Osteocyte (in vitro differentiated cells): ENCODE measurements around the gene SYNJ2. TPM values are rescaled to one million over a fixed set of nuclear protein-coding genes. Genes with fewer than 3 reads are reported as not detected.
A peak's percentile ranks its signal among the peaks of the same experiment; 100 is the strongest.

ENCODE experiments used
- DNase-seq: peaks from one replicate; pipeline ENCODE4 v3.0.0; 2021; ENCODE audit warnings: mixed read lengths; ENCODE audit not compliant: unreplicated experiment; ENCODE audit errors: extremely low spot score
- H3K27ac Mint-ChIP-seq: one replicate; pipeline ENCODE4 v1.8.0; 2021; ENCODE audit warnings: mild to moderate bottlenecking, mixed read lengths; ENCODE audit not compliant: unreplicated experiment
- H3K27me3 Mint-ChIP-seq: one replicate; pipeline ENCODE4 v1.8.0; 2021; ENCODE audit warnings: mixed read lengths; ENCODE audit not compliant: unreplicated experiment
- H3K36me3 Mint-ChIP-seq: one replicate; pipeline ENCODE4 v1.8.0; 2021; ENCODE audit warnings: mixed read lengths; ENCODE audit not compliant: unreplicated experiment
- H3K4me1 Mint-ChIP-seq: one replicate; pipeline ENCODE4 v1.8.0; 2021; ENCODE audit warnings: mixed read lengths; ENCODE audit not compliant: unreplicated experiment
- H3K4me3 Mint-ChIP-seq: one replicate; pipeline ENCODE4 v1.8.0; 2021; ENCODE audit warnings: mild to moderate bottlenecking, moderate library complexity, mixed read lengths; ENCODE audit not compliant: unreplicated experiment
- H3K9me3 Mint-ChIP-seq: one replicate; pipeline ENCODE4 v1.8.0; 2021; ENCODE audit warnings: mixed read lengths; ENCODE audit not compliant: unreplicated experiment
- total RNA-seq: library from RNA; stranded (reverse); gene quantifications from 2 replicates; pipeline ENCODE4 v1.2.1, GENCODE V29; 2021
- TF ChIP-seq, protein P1 (sequence below): fragments of 200-600 bp; sonication (generic); IDR thresholded peaks from 2 replicates; pipeline ENCODE4 v1.5.0; 2021; ENCODE audit warnings: antibody characterized with exemption, mild to moderate bottlenecking, moderate library complexity

Gene SYNJ2
- total RNA-seq, 1 donor from 2014 or later = 94.5 TPM

GRCh38 chr6:158068893-158069799 lies 87.5 kb downstream of the SYNJ2 start:
- TF ChIP-seq, protein P1, sequence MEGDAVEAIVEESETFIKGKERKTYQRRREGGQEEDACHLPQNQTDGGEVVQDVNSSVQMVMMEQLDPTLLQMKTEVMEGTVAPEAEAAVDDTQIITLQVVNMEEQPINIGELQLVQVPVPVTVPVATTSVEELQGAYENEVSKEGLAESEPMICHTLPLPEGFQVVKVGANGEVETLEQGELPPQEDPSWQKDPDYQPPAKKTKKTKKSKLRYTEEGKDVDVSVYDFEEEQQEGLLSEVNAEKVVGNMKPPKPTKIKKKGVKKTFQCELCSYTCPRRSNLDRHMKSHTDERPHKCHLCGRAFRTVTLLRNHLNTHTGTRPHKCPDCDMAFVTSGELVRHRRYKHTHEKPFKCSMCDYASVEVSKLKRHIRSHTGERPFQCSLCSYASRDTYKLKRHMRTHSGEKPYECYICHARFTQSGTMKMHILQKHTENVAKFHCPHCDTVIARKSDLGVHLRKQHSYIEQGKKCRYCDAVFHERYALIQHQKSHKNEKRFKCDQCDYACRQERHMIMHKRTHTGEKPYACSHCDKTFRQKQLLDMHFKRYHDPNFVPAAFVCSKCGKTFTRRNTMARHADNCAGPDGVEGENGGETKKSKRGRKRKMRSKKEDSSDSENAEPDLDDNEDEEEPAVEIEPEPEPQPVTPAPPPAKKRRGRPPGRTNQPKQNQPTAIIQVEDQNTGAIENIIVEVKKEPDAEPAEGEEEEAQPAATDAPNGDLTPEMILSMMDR = no peak
- no peaks in the 10 kb centered on the region for H3K27me3 Mint-ChIP-seq
- no peak overlapping the region for H3K4me3 Mint-ChIP-seq
- peaks cover 47% of the 10 kb centered on the region for H3K36me3 Mint-ChIP-seq
- H3K27ac Mint-ChIP-seq = peak overlapping the region; percentile 87
- peaks cover 32% of the 10 kb centered on the region for H3K4me1 Mint-ChIP-seq
- DNase-seq = no peak
- H3K9me3 Mint-ChIP-seq = no peaks in the 10 kb centered on the region

DNA sequence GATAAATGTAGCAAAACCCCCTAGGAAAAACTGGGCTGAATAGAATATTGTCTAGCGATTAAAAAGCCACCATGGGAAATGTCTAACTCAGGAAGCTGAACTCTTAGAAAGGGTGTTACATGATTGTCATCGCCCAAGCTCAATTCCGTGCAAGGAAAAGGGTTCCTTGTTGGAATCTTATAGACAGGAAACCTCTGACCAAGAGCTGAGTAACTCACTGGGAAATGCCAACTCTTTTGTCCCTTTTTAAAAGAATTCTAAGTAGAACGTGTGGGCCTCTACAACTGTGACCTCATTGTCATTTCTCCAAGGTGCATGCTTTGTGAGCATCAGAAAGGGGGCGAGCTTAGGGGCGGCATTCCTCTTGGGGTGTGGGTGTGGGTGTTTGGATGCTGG lies 88.1 kb downstream of the SYNJ2 start:
- peak overlapping the region; percentile 87 for H3K27ac Mint-ChIP-seq
- no peak for DNase-seq
- TF ChIP-seq, protein P1 = no peak
- no peaks in the 10 kb centered on the region for H3K27me3 Mint-ChIP-seq
- peaks cover 54% of the 10 kb centered on the region for H3K36me3 Mint-ChIP-seq
- H3K9me3 Mint-ChIP-seq = no peaks in the 10 kb centered on the region
- H3K4me3 Mint-ChIP-seq = no peak overlapping the region
- H3K4me1 Mint-ChIP-seq = peaks cover 32% of the 10 kb centered on the region

- Mint-ChIP-seq H3K4me3 (no peak overlapping the region), H3K27ac (peak overlapping the region; percentile 44), H3K9me3 (no peaks in the 10 kb centered on the region), H3K36me3 (peaks cover 53% of the 10 kb centered on the region), H3K27me3 (no peaks in the 10 kb centered on the region), H3K4me1 (peaks cover 32% of the 10 kb centered on the region)
- TF ChIP-seq, protein P1 = no peak
- DNase-seq = no peak
Observed at GRCh38 chr6:158070513-158070912, 88.8 kb downstream of the SYNJ2 start.

GRCh38 chr6:158071121-158072082 lies 89.7 kb downstream of the SYNJ2 start:
- Mint-ChIP-seq H3K4me3 (no peak overlapping the region), H3K9me3 (no peaks in the 10 kb centered on the region), H3K36me3 (peaks cover 53% of the 10 kb centered on the region), H3K4me1 (peaks cover 32% of the 10 kb centered on the region), H3K27me3 (no peaks in the 10 kb centered on the region), H3K27ac (peak overlapping the region; percentile 76)
- no peak for DNase-seq
- TF ChIP-seq, protein P1 = no peak
